Liver (tissue), 9 donors: ENCODE data around the gene FAM25G. TPM values are rescaled to one million over a fixed set of nuclear protein-coding genes. Genes with fewer than 3 reads are reported as not detected.
"Not testable (repeated sequence)": the region's sequence is repeated elsewhere in the genome, so short reads cannot be mapped to it uniquely, and the experiment has no call there.

Source experiments
- DNase-seq: peaks from one replicate; pipeline ENCODE4 v3.0.0-alpha.2; 2017; ENCODE audit warnings: low spot score
- H3K27ac ChIP-seq, 2 donors: one replicate each; pipeline ENCODE4 v1.7.0; 2013; ENCODE audit warnings: inconsistent platforms in 2 of 2, low read length in 2 of 2, control low read depth in 1 of 2, low read depth in 1 of 2, mild to moderate bottlenecking in 1 of 2
- H3K27me3 ChIP-seq, 4 donors: one replicate each; pipeline versions ENCODE4 v1.6.1 to v1.7.0; 2013; ENCODE audit warnings: low read length in 3 of 4, inconsistent platforms in 1 of 4, mild to moderate bottlenecking in 1 of 4, moderate library complexity in 1 of 4; ENCODE audit not compliant: control insufficient read depth in 4 of 4, insufficient read depth in 4 of 4
- H3K36me3 ChIP-seq, 4 donors: one replicate each; pipeline versions ENCODE4 v1.6.1 to v1.7.0; 2013; ENCODE audit warnings: low read length in 3 of 4, mild to moderate bottlenecking in 3 of 4, low read depth in 1 of 4, moderate library complexity in 1 of 4; ENCODE audit not compliant: control insufficient read depth in 4 of 4, insufficient read depth in 3 of 4
- H3K4me1 ChIP-seq, 4 donors: one replicate each; pipeline versions ENCODE4 v1.6.1 to v1.7.0; 2013; ENCODE audit warnings: low read length in 3 of 4, mild to moderate bottlenecking in 3 of 4, moderate library complexity in 1 of 4; ENCODE audit not compliant: control insufficient read depth in 4 of 4, insufficient read depth in 4 of 4
- H3K4me3 ChIP-seq, 3 donors: one replicate each; pipeline versions ENCODE4 v1.6.1 to v1.7.0; 2013; ENCODE audit warnings: low read length in 3 of 3, control low read depth in 1 of 3, low read depth in 1 of 3, mild to moderate bottlenecking in 1 of 3
- H3K9ac ChIP-seq, 2 donors: one replicate each; pipeline ENCODE4 v1.7.0; 2013; ENCODE audit warnings: low read length in 2 of 2, mild to moderate bottlenecking in 2 of 2, moderate library complexity in 2 of 2, control low read depth in 1 of 2, low read depth in 1 of 2
- H3K9me3 ChIP-seq, 4 donors: one replicate each; pipeline versions ENCODE4 v1.6.1 to v1.7.0; 2013; ENCODE audit warnings: low read length in 3 of 4; ENCODE audit not compliant: control insufficient read depth in 4 of 4
- WGBS: extraction: QIAGEN DNeasy Blood & Tissue Kit; methylation state at CpG from one replicate; pipeline ENCODE4 v1.1.7; 2013; 5-methylcytosine and 5-hydroxymethylcytosine counted together
- polyA plus RNA-seq, 2 donors: library from polyadenylated mRNA; stranded (reverse) in 1 of 2; unstranded in 1 of 2; fragments of 200-250 nt in 1 of 2; fragments of >200 nt in 1 of 2; fragmentation: Nextera tagmentation in 1 of 2; extraction: Ambion mirVana in 1 of 2; gene quantifications; one replicate each; pipeline versions ENCODE4 v1.2.1 to v1.2.3, GENCODE V29; 2013 to 2015
- total RNA-seq, 2 donors: library from RNA; depleted of rRNA; stranded (reverse); fragments of >200 nt; gene quantifications; one replicate each; pipeline ENCODE4 v1.2.3, GENCODE V29; 2014
- donor health status: healthy.
- donor health status: healthy.
- donor health status: healthy.
- donor health status: healthy.
- donor health status: healthy.

The FAM25G gene
- total and polyA plus RNA-seq, 4 donors, result not detected

GRCh38 chr10:47472072-47472471 is 19.4 kb downstream of the FAM25G start:
- H3K4me3 ChIP-seq, H3K9ac ChIP-seq, H3K27me3 ChIP-seq, H3K27ac ChIP-seq, H3K9me3 ChIP-seq, DNase-seq, H3K36me3 ChIP-seq, H3K4me1 ChIP-seq: not testable (repeated sequence)
- no CpG with 5 or more reads among the region's 5 CpGs for WGBS

GRCh38 chr10:47468731-47469528 is 22.6 kb downstream of the FAM25G start:
- DNase-seq, H3K9ac ChIP-seq, H3K27ac ChIP-seq, H3K9me3 ChIP-seq, H3K27me3 ChIP-seq, H3K4me3 ChIP-seq, H3K36me3 ChIP-seq, H3K4me1 ChIP-seq: not testable (repeated sequence)
- 92% methylated on average over 15 of the region's 20 CpGs for WGBS

- H3K4me1 ChIP-seq, H3K4me3 ChIP-seq, H3K9ac ChIP-seq, H3K9me3 ChIP-seq, H3K27ac ChIP-seq, H3K27me3 ChIP-seq, H3K36me3 ChIP-seq, DNase-seq: not testable (repeated sequence)
- 92% methylated on average over 5 of the region's 7 CpGs for WGBS
These were observed 23.5 kb downstream of the FAM25G start for GRCh38 chr10:47467957-47468356.

GRCh38 chr10:47467458-47467857 is 24.0 kb downstream of the FAM25G start:
- H3K9me3 ChIP-seq, H3K27ac ChIP-seq, H3K4me1 ChIP-seq, DNase-seq, H3K4me3 ChIP-seq, H3K36me3 ChIP-seq, H3K9ac ChIP-seq, H3K27me3 ChIP-seq: not testable (repeated sequence)
- WGBS, result 95% methylated on average over 5 of the region's 5 CpGs

GRCh38 chr10:47465216-47465917 is 26.1 kb downstream of the FAM25G start:
- H3K4me3 ChIP-seq, H3K9ac ChIP-seq: not testable (repeated sequence)

GRCh38 chr10:47462577-47463358 is 28.7 kb downstream of the FAM25G start:
- H3K4me1 ChIP-seq, H3K9ac ChIP-seq, H3K27me3 ChIP-seq, H3K36me3 ChIP-seq, H3K4me3 ChIP-seq, H3K9me3 ChIP-seq, H3K27ac ChIP-seq, DNase-seq: not testable (repeated sequence)
- 91% methylated on average over 3 of the region's 9 CpGs for WGBS

More at GRCh38 chr10:47465216-47465917, 26.1 kb downstream of the FAM25G start:
- not testable (repeated sequence) for H3K27ac ChIP-seq, H3K4me1 ChIP-seq, H3K27me3 ChIP-seq, H3K9me3 ChIP-seq, DNase-seq, H3K36me3 ChIP-seq
- WGBS, result 81% methylated on average over 14 of the region's 14 CpGs
